Glutamatergic neuron (in vitro differentiated cells): Measurements from ENCODE around the gene TP53RK. TPM values are rescaled to one million over a fixed set of nuclear protein-coding genes. Genes with fewer than 3 reads are reported as not detected.

Experiments
- DNase-seq: peaks from one replicate; pipeline ENCODE4 v3.0.0; 2022
- H3K27ac Mint-ChIP-seq: one replicate; pipeline ENCODE4 v1.8.0; 2020; ENCODE audit warnings: mild to moderate bottlenecking, mixed read lengths, inconsistent platforms; ENCODE audit not compliant: unreplicated experiment
- H3K27me3 Mint-ChIP-seq: one replicate; pipeline ENCODE4 v1.8.0; 2020; ENCODE audit warnings: mild to moderate bottlenecking, moderate library complexity, mixed read lengths, inconsistent platforms; ENCODE audit not compliant: unreplicated experiment
- H3K36me3 Mint-ChIP-seq: one replicate; pipeline ENCODE4 v1.8.0; 2020; ENCODE audit warnings: mild to moderate bottlenecking, mixed read lengths, inconsistent platforms; ENCODE audit not compliant: unreplicated experiment
- H3K4me1 Mint-ChIP-seq: one replicate; pipeline ENCODE4 v1.8.0; 2020; ENCODE audit warnings: mild to moderate bottlenecking, low read depth, mixed read lengths, inconsistent platforms; ENCODE audit not compliant: unreplicated experiment
- H3K4me3 Mint-ChIP-seq: one replicate; pipeline ENCODE4 v1.8.0; 2020; ENCODE audit warnings: mild to moderate bottlenecking, mixed read lengths, inconsistent platforms; ENCODE audit not compliant: unreplicated experiment
- H3K9me3 Mint-ChIP-seq: one replicate; pipeline ENCODE4 v1.8.0; 2020; ENCODE audit warnings: mild to moderate bottlenecking, moderate library complexity, mixed read lengths, inconsistent platforms; ENCODE audit not compliant: unreplicated experiment
- total RNA-seq: library from RNA; stranded (reverse); fragmentation: NEBNext Ultra II Directional; extraction: Animal tissue kit (Norgen Biotek cat#: 25700); gene quantifications from one replicate; pipeline ENCODE4 v1.2.1, GENCODE V29; 2021; ENCODE audit not compliant: unreplicated experiment
- TF ChIP-seq, protein P1 (sequence below): fragments of 200-600 bp; sonication (generic); IDR thresholded peaks from one replicate; pipeline ENCODE4 v1.5.0; 2021; ENCODE audit not compliant: partially characterized antibody, unreplicated experiment

Gene TP53RK
- total RNA-seq, 1 donor from 2014 or later, result 19.0 TPM

DNA sequence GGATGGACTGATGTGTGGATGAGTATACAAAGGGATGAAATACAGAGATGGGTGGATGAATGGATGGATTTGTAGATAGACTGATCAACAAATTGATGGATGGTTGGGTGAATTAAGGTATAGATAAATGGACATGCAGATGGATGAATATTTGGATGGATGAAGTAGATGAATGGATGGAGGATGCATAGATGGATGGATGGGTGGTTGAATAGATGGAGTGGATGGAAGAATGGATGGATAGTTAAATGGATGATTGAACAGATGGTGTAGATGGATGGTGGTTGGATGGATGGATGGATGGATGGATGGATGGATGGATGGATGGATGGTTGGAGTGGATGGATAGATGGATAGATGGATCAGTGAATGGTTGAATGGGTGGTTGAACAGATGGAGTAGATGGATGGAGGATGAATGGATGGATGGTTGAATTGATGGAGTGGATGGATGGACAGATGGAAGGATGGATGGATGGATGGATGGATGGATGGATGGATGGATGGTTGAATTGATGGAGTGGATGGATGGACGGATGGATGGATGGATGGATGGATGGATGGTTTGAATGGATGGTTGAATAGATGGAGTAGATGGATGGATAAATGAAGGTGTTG lies 35.2 kb upstream of the TP53RK start:
- Mint-ChIP-seq H3K27ac (no peak overlapping the region), H3K4me1 (no peaks in the 10 kb centered on the region), H3K36me3 (peaks cover 5% of the 10 kb centered on the region), H3K4me3 (no peak overlapping the region), H3K9me3 (no peaks in the 10 kb centered on the region), H3K27me3 (no peaks in the 10 kb centered on the region)
- DNase-seq, result no peak
- TF ChIP-seq, protein P1, sequence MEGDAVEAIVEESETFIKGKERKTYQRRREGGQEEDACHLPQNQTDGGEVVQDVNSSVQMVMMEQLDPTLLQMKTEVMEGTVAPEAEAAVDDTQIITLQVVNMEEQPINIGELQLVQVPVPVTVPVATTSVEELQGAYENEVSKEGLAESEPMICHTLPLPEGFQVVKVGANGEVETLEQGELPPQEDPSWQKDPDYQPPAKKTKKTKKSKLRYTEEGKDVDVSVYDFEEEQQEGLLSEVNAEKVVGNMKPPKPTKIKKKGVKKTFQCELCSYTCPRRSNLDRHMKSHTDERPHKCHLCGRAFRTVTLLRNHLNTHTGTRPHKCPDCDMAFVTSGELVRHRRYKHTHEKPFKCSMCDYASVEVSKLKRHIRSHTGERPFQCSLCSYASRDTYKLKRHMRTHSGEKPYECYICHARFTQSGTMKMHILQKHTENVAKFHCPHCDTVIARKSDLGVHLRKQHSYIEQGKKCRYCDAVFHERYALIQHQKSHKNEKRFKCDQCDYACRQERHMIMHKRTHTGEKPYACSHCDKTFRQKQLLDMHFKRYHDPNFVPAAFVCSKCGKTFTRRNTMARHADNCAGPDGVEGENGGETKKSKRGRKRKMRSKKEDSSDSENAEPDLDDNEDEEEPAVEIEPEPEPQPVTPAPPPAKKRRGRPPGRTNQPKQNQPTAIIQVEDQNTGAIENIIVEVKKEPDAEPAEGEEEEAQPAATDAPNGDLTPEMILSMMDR, result no peak

DNA sequence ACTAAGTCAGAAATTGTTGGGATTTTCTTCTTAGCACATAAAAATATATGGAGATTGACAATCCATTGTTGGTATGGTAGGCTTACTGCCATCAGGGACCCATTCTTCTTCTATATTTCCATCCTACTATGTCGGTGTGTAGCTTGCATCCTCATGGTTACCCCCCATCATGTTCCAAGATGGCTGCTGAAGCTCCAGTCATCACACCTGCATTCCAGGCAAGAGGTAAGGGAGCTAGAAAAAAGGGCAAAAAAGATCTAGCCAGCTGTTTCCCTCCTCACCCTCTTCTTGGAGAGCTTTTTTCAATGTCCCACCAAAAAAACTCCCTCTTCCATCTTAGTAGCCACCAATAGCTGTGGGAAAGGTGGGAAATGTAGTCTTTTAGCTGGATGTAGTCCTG lies 33.8 kb upstream of the TP53RK start:
- Mint-ChIP-seq H3K36me3 (peaks cover 5% of the 10 kb centered on the region), H3K27me3 (no peaks in the 10 kb centered on the region), H3K27ac (no peak overlapping the region), H3K9me3 (no peaks in the 10 kb centered on the region), H3K4me3 (no peak overlapping the region), H3K4me1 (no peaks in the 10 kb centered on the region)
- TF ChIP-seq, protein P1, result no peak
- no peak for DNase-seq

DNA sequence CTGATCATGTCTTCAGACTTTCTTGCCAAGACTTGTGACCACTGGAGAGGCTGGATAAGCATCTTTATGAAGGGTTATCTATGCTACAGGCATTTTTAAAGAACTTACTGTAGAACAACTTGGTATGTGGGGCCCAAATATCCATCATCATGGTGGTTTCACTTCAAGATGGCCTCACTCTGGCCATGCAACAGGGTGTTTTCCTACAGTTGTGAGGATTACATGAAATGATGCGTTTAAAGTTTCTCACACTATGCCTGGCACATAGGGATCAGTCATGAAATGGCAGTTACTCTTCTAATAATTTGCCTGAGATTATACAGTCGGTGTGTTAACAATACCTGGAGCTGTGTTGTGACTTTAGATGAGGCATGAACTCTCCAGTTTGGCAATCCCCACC lies 33.2 kb upstream of the TP53RK start:
- Mint-ChIP-seq H3K9me3 (no peaks in the 10 kb centered on the region), H3K36me3 (peaks cover 5% of the 10 kb centered on the region), H3K4me3 (no peak overlapping the region), H3K27me3 (no peaks in the 10 kb centered on the region), H3K4me1 (no peaks in the 10 kb centered on the region), H3K27ac (no peak overlapping the region)
- no peak for DNase-seq
- TF ChIP-seq, protein P1, result no peak

DNA sequence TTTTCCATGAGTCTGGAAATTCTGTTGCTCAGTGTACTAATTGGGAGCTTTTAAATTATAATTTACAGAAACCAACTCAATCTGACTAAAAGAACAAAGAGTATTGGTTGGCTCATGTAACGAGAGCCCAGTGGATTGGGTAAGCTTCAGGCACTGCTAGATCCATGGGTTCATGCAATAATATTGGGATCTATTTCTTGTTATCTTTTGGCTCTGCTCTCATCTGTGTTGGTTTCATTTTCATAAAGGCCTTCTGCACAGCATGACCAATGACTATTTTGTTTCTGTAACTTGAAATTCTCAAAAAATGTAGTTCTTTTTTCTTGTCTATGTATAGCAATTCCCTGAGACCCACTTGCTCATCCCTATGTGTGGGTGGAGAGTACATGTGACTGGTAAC lies 32.2 kb upstream of the TP53RK start:
- H3K27ac Mint-ChIP-seq, result no peak overlapping the region
- H3K4me1 Mint-ChIP-seq, result no peaks in the 10 kb centered on the region
- H3K9me3 Mint-ChIP-seq, result no peaks in the 10 kb centered on the region
- no peak for DNase-seq
- peaks cover 5% of the 10 kb centered on the region for H3K36me3 Mint-ChIP-seq
- H3K4me3 Mint-ChIP-seq, result no peak overlapping the region
- TF ChIP-seq, protein P1, result no peak
- H3K27me3 Mint-ChIP-seq, result peaks cover 2% of the 10 kb centered on the region

DNA sequence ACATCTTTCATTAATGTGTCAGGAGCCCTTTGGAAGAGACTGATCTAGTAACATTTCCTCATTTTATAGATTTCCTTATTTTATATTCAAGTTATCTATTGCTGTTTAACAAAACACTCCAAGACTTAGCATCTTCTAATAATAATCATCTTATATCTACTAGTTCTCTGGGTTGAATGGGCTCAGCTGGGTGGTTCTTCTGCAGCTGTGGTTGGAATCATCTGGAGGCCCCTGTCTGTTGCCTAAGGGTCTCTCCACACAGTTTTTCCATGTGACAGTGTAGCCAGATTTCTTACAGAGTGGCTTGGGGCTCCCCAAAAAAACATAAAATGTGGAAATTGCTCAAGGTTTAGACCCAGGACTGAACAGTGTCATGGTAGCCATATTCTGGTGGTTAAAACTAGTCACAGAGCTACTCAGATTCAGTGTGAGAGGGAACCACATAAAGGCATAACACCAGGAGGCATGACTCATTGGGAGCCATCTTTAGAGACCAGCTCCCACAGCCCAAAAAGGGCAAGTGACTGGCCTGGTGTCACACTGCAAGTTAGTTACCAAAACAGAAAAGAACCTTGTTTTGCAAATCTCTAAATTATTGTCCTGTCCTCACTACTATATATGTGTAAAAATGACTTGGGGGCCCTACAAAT lies 31.7 kb upstream of the TP53RK start:
- Mint-ChIP-seq H3K27ac (no peak overlapping the region), H3K9me3 (no peaks in the 10 kb centered on the region), H3K4me3 (no peak overlapping the region), H3K36me3 (peaks cover 5% of the 10 kb centered on the region), H3K27me3 (peaks cover 2% of the 10 kb centered on the region), H3K4me1 (no peaks in the 10 kb centered on the region)
- TF ChIP-seq, protein P1, result no peak
- no peak for DNase-seq
